Measurements from ENCODE around the gene CEP170B. TPM values are rescaled to one million over a fixed set of nuclear protein-coding genes. Genes with fewer than 3 reads are reported as not detected.

CEP170B gene
- total and polyA plus RNA-seq, 9 of the 15 experiments (the other 6 are each of a cell fraction or from before 2014, with no cell fraction given) = 0.01 to 10.2 (median 2.2) TPM

DNA sequence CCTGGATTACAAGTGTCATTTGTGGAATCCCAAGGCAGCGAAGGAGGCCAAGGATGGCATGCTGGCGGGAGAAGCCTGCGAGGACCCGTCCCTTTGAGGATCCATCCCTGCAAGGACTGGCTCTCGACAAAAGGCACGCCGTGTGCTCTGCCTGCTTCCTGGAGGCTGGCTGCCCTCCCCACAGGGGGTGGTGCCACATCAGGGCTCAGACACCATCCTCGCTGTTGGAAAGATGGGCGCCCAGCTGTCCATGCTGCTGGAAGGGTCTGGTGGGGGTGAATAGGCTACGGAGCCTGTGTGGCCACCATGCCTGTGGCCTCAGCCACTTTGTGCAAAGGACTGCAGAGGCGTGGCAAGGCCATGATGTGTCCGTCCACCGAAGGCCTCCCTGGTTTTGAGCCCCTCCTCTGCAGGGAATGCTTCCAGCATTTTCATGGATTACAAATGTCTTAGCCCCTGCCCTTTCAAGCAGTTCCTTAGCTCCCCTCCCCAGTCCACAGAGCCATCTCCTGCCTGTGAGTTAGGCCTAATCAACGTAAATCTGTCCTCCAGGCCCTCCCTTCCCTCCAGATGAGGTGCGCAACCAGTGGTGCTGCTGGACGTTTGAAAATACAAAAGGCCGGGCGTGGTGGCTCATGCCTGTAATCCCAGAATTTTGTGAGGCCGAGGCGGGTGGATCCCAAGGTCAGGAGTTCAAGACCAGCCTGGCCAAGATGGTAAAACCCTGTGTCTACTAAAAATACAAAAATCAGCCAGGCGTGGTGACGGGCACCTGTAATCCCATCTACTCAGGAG lies 42.0 kb upstream of the CEP170B start:
- no peaks in the 10 kb centered on the region for H3K27me3 ChIP-seq (ENCODE audit: control insufficient read depth in 2 of 2, insufficient read depth in 2 of 2, low read length in 2 of 2)
- no peak overlapping the region for H3K27ac ChIP-seq (ENCODE audit: extremely low read depth, low read depth, low read length)
- no peaks in the 10 kb centered on the region; the same call in 1 of the 2 replicates for H4K20me1 ChIP-seq (replicated peaks; ENCODE audit: control insufficient read depth, insufficient read depth, low read length)
- H3K79me2 ChIP-seq (ENCODE audit: control insufficient read depth, insufficient read depth, low read length) = no peaks in the 10 kb centered on the region
- in situ Hi-C loops (cut with MboI) = loop anchor here (5.0 kb wide), 1 partner anchor 56 kb away; no protein-coding TSS in a partner anchor
- 53% methylated on average over 12 of the region's 22 CpGs for WGBS (ENCODE audit: insufficient coverage, low coverage, missing lambda C conversion rate)
- CTCF ChIA-PET (ENCODE audit: low intra/inter-chr PET ratio) = no interaction called here
- ATAC-seq (no peak), DNase-seq (ENCODE audit: extremely low read depth in 1 of 4, low spot score in 3 of 4) (no peak), FAIRE-seq (no peak)
- intact Hi-C loops (cut with micrococcal nuclease) = no loop called here
- no peaks in the 10 kb centered on the region for H3K9me1 ChIP-seq (ENCODE audit: control insufficient read depth, insufficient read depth, low read length)
- H3K36me3 ChIP-seq (ENCODE audit: control insufficient read depth, insufficient read depth, low read length) = peaks cover 6% of the 10 kb centered on the region; the same call in 1 of the 3 replicates
- TF ChIP-seq, protein P1, sequence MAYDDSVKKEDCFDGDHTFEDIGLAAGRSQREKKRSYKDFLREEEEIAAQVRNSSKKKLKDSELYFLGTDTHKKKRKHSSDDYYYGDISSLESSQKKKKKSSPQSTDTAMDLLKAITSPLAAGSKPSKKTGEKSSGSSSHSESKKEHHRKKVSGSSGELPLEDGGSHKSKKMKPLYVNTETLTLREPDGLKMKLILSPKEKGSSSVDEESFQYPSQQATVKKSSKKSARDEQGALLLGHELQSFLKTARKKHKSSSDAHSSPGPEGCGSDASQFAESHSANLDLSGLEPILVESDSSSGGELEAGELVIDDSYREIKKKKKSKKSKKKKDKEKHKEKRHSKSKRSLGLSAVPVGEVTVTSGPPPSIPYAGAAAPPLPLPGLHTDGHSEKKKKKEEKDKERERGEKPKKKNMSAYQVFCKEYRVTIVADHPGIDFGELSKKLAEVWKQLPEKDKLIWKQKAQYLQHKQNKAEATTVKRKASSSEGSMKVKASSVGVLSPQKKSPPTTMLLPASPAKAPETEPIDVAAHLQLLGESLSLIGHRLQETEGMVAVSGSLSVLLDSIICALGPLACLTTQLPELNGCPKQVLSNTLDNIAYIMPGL (CRISPR knock-in tag; IDR thresholded peaks at IDR 0.05) = no peak
- TF ChIP-seq, protein P2, sequence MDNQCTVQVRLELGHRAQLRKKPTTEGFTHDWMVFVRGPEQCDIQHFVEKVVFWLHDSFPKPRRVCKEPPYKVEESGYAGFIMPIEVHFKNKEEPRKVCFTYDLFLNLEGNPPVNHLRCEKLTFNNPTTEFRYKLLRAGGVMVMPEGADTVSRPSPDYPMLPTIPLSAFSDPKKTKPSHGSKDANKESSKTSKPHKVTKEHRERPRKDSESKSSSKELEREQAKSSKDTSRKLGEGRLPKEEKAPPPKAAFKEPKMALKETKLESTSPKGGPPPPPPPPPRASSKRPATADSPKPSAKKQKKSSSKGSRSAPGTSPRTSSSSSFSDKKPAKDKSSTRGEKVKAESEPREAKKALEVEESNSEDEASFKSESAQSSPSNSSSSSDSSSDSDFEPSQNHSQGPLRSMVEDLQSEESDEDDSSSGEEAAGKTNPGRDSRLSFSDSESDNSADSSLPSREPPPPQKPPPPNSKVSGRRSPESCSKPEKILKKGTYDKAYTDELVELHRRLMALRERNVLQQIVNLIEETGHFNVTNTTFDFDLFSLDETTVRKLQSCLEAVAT (IDR thresholded peaks at IDR 0.05) = no peak
- no peak for TF ChIP-seq NCOA4 (IDR thresholded peaks at IDR 0.05; ENCODE audit: partially characterized antibody)
- H3K4me2 ChIP-seq (ENCODE audit: insufficient read depth, low read length) = no peak overlapping the region
- BruUV-seq (replicated peaks) = no TSS peak
- peaks cover 6 to 48% of the 10 kb centered on the region in 2 experiments; a peak in 3 of 5 replicates for H3K4me1 ChIP-seq (replicated peaks in 1 of 2; ENCODE audit: control insufficient read depth in 2 of 2, insufficient read depth in 2 of 2, low read length in 2 of 2)
- H3K4me3 ChIP-seq = no peak overlapping the region
- H2AFZ ChIP-seq (ENCODE audit: low read depth, low read length) = no peak overlapping the region
- POLR2A ChIA-PET = interaction anchor here (1.3 kb wide), 1 partner anchor 38 kb away, joined by 6 read pairs; no protein-coding TSS in a partner anchor
- no peaks in the 10 kb centered on the region for H3K9me3 ChIP-seq (replicated peaks; ENCODE audit: control insufficient read depth, insufficient read depth, low read depth, low read length)
- peak overlapping the region in 1 of 2 experiments; percentile 58; a peak in 2 of 4 replicates for H3K9ac ChIP-seq (ENCODE audit: insufficient read depth in 1 of 2, low read depth in 2 of 2, low read length in 2 of 2)

Measured in K562 (cell line).